ENCODE measurements around the gene STOML1.

DNA sequence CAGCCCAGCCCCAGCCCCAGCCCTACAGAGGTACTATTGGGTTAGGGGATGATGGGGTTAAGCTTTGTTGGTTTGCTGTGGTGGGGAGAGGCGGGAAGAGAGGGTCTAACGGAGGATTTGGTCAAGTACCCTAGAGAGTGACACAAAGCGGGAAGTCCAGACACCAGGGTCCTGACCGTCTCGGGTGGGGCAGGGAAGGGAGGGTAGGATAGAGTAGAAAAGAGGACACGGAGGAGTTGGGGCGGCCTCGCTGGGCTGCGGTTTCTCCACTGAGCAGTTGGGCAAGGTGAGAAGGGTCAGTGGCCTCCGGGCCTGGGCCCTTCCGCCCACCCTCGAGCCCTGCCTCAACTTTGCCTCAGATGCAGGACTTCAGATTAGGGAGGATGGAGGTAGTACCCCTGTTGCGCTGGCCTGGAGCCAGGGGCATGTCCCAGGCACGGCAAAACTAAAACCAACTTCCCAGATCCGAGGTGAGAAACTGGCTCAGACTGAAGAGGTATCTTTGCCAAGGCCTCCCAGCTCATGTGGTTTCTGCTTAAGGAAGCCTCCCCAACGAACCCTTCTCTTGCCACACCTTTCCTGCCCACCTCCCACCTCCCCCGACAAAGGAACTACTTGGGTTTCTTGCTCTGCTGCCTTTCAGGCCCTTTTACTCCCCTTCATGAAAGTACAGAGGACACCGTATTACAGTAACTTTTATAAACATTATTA, 3.0 kb upstream of the STOML1 start:
- TF ChIP-seq, protein P1, sequence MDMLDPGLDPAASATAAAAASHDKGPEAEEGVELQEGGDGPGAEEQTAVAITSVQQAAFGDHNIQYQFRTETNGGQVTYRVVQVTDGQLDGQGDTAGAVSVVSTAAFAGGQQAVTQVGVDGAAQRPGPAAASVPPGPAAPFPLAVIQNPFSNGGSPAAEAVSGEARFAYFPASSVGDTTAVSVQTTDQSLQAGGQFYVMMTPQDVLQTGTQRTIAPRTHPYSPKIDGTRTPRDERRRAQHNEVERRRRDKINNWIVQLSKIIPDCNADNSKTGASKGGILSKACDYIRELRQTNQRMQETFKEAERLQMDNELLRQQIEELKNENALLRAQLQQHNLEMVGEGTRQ (CRISPR knock-in tag; IDR thresholded peaks at IDR 0.05): no peak
- TF ChIP-seq ZNF671 (CRISPR knock-in tag; IDR thresholded peaks at IDR 0.05) (no peak), ZNF512 (CRISPR knock-in tag; IDR thresholded peaks at IDR 0.05; ENCODE audit: borderline replicate concordance) (no peak), CTCF (IDR thresholded peaks at IDR 0.05) (no peak), ATF1 (CRISPR knock-in tag; IDR thresholded peaks at IDR 0.05) (no peak), PRRX2 (CRISPR knock-in tag; IDR thresholded peaks at IDR 0.05) (no peak), NR1H2 (CRISPR knock-in tag; IDR thresholded peaks at IDR 0.05) (no peak)

Measured in WTC11 (cell line).